GM12873 (cell line): Measurements from ENCODE around the gene RPL22.

Experiments
- CTCF ChIP-seq: IDR thresholded peaks from 2 replicates; pipeline ENCODE4 v1.5.1; 2012; ENCODE audit warnings: low read depth, mild to moderate bottlenecking, moderate library complexity, low read length, control low read depth; ENCODE audit not compliant: insufficient read depth; ENCODE audit errors: missing control alignments

Gene RPL22

GRCh38 chr1:6185635-6186382 lies 13.6 kb downstream of the RPL22 start:
- TF ChIP-seq CTCF = peak; percentile 59

- no peak for TF ChIP-seq CTCF
Observed at GRCh38 chr1:6185151-6185550, 14.2 kb downstream of the RPL22 start.

GRCh38 chr1:6184083-6184783 lies 15.2 kb downstream of the RPL22 start:
- TF ChIP-seq CTCF = no peak

GRCh38 chr1:6183520-6183989 lies 15.8 kb downstream of the RPL22 start:
- TF ChIP-seq CTCF = no peak

GRCh38 chr1:6181347-6181770 lies 18.0 kb downstream of the RPL22 start:
- TF ChIP-seq CTCF = no peak

- no peak for TF ChIP-seq CTCF
Observed at GRCh38 chr1:6180707-6181311, 18.6 kb downstream of the RPL22 start.

GRCh38 chr1:6180268-6180706 lies 19.1 kb downstream of the RPL22 start, which contains the start of gene CHD5:
CHD5 (minus strand) TSS chr1:6180321; CDS start chr1:6180023, 298 bp downstream.
- no peak for TF ChIP-seq CTCF
